ENCODE measurements around the gene USP31.

USP31 gene, protein sequence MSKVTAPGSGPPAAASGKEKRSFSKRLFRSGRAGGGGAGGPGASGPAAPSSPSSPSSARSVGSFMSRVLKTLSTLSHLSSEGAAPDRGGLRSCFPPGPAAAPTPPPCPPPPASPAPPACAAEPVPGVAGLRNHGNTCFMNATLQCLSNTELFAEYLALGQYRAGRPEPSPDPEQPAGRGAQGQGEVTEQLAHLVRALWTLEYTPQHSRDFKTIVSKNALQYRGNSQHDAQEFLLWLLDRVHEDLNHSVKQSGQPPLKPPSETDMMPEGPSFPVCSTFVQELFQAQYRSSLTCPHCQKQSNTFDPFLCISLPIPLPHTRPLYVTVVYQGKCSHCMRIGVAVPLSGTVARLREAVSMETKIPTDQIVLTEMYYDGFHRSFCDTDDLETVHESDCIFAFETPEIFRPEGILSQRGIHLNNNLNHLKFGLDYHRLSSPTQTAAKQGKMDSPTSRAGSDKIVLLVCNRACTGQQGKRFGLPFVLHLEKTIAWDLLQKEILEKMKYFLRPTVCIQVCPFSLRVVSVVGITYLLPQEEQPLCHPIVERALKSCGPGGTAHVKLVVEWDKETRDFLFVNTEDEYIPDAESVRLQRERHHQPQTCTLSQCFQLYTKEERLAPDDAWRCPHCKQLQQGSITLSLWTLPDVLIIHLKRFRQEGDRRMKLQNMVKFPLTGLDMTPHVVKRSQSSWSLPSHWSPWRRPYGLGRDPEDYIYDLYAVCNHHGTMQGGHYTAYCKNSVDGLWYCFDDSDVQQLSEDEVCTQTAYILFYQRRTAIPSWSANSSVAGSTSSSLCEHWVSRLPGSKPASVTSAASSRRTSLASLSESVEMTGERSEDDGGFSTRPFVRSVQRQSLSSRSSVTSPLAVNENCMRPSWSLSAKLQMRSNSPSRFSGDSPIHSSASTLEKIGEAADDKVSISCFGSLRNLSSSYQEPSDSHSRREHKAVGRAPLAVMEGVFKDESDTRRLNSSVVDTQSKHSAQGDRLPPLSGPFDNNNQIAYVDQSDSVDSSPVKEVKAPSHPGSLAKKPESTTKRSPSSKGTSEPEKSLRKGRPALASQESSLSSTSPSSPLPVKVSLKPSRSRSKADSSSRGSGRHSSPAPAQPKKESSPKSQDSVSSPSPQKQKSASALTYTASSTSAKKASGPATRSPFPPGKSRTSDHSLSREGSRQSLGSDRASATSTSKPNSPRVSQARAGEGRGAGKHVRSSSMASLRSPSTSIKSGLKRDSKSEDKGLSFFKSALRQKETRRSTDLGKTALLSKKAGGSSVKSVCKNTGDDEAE (N-terminal part only)

DNA sequence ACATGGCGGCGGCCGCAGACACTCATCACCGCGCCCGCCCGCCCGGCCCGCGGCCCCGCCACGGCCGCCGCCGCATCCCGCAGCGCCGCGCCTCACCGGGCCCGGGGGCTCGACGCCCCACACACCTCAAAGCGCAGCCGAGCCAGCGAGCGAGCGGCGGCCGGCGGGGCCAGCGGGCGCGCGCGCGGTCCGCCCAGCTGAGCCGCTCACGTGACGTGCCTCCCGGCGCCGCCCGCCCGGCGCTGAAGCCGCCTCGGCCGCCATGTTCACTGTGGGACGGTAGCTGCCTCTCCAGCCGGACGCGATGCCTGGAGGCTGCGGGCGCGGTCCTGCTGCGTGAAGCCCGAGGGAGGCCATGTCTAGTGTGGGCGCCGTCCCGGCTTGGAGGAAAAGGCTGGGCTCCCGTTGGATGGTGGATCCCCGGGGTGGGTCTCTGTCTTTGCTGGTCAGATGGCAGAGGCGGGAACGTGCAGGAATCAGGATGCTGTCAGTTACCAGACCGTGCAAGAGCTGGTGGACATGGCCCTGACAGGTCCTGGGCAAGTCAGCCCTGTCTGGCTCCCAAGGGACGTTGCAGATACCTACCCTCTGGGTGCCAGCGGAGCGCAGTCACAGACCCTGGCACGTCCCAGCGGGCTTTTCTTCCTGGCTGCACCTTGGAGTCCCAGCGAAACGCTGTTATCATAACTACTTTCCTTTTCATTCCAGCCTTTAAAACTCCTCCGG is at the start of gene USP31:
Gene USP31, minus strand, starts transcription at position 186 of the 726 bp plus-strand sequence. Its CDS starts 182 bp downstream, at position 4.
- no peak for FAIRE-seq

DNA sequence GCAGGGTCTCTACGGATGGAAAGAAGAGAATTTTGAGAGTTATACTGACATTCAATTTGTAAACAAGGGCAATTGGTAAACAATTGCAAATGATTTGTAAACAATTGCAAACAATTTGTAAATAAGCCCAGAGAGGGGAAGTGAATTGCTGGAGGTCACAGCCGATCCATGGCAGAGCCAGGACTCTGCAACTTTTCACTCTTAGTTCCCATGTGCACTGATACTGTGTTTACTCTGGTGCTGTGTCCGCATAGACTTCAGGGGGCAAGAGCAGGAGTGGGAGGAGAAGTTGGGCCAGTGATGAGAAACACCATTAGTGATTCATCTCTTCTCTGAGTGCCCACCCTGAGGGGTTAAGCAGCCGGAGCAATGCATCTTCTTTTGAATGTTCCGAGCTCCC is 47.3 kb upstream of the USP31 start:
- FAIRE-seq, result no peak

- no peak for FAIRE-seq
Observed at GRCh38 chr16:23195366-23195978, 46.2 kb upstream of the USP31 start.

DNA sequence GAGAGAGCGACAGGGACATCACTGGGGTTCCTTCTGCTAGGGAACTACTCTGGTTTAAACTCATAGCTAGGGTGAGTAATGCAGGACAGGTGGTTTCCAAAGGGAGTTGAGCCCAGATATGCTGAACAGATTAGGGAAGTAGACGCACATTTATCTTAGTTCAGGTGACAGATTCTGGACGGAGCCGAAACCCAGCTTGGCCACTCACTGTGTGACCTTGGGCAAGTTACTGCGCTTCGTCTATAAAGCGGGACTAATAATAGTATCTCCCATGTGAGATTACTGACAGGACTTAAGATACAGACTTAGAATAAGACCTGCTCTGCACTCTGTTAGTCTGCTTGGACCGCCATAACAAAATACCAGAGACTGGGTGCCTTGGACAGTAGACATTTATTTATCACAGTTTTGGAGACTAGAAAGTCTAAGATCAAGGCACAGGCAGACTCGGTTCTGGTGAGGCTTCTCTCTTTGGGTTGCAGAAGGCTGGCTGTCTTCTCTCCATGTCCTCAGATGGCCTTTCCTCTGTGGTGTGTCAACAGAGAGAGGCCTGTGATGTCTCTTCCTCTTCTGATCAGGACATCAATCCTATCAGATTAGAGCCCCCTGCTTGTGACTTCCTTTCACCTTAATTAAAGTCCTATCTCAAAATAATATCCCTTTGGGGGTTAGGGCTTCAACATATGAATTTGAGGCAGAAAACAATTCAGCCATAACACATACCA is 45.4 kb upstream of the USP31 start:
- no peak for FAIRE-seq

GRCh38 chr16:23188911-23189310 is 39.7 kb upstream of the USP31 start:
- no peak for FAIRE-seq

DNA sequence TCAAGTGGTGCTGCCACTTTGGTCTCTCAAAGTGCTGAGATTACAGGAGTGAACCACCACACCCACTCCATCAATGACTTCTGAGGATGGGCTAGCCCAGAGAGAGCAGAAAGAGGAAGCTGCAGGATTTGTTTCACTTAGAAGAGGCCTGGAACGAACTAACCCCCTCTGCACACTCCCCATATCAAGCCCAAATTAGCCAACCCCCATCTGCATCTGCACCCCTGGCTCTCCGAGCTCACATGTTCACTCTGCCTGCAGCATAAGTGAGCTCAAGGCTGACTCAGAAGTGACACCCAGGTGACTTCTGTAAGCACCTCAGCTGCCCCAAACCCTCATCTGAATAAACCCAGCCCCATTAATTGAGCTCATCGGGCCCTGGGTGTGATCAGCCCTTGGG is 38.1 kb upstream of the USP31 start:
- FAIRE-seq, result no peak

DNA sequence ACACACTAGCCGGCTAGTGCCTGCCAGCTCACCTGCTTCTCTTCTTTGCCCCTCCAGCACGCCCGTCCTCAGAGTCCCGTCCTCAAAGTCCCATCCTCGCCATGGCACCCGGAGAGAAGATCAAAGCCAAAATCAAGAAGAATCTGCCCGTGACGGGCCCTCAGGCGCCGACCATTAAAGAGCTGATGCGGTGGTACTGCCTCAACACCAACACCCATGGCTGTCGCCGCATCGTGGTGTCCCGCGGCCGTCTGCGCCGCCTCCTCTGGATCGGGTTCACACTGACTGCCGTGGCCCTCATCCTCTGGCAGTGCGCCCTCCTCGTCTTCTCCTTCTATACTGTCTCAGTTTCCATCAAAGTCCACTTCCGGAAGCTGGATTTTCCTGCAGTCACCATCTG is 36.9 kb upstream of the USP31 start:
- FAIRE-seq, result no peak

DNA sequence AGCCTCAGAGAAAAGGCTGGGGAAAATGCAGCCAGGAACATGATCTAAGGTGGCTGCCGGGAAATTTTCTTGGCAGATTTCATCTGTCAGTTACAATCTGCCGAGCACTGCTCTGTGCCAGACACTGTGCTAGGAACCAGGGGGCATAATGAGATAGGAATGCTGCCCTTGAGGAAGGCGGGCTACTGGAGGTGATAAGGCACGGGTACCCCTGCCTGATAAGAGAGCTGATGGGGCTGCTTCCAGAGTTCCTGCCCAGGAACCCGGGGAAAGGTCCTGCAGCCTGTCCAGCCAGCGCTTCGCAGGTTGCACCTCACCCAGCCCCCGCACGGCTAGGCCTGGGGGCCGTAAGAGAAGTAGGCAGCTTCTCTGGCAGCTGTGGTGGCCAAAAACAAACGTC is 36.4 kb upstream of the USP31 start:
- no peak for FAIRE-seq

- FAIRE-seq, result no peak
Observed at GRCh38 chr16:23183543-23183862, 34.3 kb upstream of the USP31 start.

GRCh38 chr16:23182679-23183542 is 33.7 kb upstream of the USP31 start, which contains the start of gene SCNN1G:
Gene SCNN1G (plus strand): TSS chr16:23182745. CDS start chr16:23186272, 3,527 bp downstream.
- no peak for FAIRE-seq

DNA sequence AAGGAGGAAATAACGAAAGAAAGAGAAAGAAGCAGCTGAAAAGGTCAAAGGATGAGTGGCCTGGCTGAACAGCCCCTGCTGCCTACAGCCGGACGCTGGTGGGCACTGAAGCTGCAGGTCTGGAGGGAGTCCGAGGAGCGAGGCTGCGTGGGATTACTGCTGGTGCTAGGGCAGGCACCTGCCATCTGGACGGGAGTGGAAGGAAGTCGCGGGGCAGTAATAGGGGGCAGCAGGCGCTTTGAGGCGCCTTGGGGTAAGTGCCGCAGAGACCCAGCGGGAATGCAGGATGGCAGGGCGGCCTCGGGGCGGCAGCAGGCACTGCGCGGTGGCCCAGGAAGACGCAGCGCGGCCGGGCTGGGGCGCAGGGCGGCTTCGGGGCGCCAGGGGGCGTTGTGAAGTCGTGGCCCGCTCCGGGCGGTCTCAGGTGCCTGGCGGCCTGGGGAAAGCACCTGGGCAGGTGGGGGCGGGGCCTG is 33.0 kb upstream of the USP31 start:
- no peak for FAIRE-seq

DNA sequence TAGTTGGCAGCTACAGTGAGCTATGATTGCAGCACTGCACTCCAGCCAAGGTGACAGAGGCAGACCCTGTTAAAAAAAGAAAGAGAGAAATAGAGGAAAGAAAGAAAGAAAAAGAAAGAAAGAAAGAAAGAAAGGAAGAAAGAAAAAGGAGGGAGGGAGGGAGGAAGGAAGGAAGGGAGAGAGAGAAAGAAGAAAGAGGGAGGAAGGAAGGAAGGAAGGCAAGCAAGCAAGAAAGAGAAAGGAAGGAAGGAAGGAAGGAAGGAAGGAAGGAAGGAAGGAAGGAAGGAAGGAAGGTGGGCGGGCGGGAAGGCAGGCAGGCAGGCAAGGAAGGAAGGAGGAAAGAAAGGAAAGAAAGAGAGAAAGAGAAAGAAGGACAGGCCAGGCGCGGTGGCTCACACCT is 32.3 kb upstream of the USP31 start:
- FAIRE-seq, result no peak

DNA sequence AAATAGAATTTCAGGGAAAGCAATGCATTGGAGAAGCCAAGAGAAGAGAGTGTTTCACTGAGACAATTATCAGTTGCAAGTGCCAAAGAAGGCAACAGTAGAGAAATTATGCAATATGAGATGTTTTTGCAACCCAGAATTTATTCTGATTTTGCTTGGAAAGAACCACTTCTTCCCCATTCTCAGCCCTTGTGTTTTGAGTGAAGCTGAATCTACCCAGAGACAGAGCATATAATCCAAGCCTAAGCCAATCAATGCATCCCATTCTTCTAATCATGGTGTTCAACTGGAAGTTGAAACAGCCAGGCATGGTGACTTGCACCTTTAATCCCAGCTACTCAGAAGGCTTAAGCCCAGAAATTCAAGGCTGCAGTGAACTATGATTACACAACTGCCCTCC is 26.4 kb upstream of the USP31 start:
- FAIRE-seq, result no peak

DNA sequence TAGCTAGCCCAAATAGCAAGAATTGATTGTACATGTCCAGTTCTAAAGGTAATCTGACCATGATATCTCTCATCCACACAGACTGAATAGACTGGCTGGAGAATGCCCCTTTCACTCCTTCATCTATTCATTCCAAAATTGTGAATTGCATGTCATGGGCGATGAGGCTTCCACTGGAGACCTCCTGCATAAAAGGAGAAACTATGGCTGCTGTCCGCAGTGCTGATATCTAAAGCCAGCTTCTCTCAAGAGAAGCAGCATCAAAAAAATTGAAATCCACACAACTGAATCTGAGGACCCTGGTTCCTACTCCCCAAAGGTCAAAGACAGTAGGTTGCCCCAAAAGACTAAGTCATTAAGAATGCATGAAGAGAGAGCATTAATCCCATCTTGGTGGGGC is 25.4 kb upstream of the USP31 start:
- no peak for FAIRE-seq

- no peak for FAIRE-seq
Observed at GRCh38 chr16:23172994-23173393, 23.7 kb upstream of the USP31 start.

GRCh38 chr16:23172583-23172982 is 23.3 kb upstream of the USP31 start:
- no peak for FAIRE-seq

DNA sequence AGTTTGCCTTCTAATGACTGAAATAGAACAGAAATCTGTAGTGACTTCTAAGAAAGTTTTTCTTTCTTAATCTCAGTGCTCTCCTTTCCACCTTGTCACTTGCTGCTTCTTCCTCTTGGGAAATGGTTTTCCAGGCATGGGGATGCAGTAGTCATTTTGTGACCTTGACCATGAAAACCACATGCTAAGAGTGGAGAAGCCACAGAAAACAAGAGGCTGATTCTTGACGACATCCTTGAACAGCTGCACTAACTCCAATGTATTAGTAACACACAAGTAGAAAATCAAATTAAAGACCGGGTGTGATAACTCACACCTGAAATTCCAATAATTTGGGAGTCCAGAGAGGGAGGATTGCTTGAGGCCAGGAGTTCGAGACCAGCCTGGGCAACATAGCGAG is 15.5 kb upstream of the USP31 start:
- FAIRE-seq, result no peak

- no peak for FAIRE-seq
Observed at GRCh38 chr16:23163921-23164320, 14.7 kb upstream of the USP31 start.

DNA sequence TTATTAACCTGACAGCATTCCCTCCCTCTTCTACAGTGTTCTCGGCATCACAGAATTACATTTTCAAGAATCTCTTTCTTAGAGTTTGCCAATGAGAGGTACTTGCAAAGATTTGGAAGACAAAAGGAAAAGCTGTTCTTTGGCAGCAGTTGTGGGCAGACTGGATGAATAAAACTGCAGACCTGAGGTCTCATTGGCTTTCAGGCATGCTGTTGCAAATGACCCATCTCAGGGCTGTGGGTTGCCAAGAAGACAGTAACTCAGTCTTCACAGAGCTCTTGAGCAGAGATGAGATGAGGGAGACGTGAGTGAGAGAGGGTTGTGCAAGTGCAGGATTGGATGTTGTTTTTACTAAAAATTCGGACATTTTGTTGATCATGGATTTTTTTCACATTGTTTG is 11.3 kb upstream of the USP31 start:
- no peak for FAIRE-seq

DNA sequence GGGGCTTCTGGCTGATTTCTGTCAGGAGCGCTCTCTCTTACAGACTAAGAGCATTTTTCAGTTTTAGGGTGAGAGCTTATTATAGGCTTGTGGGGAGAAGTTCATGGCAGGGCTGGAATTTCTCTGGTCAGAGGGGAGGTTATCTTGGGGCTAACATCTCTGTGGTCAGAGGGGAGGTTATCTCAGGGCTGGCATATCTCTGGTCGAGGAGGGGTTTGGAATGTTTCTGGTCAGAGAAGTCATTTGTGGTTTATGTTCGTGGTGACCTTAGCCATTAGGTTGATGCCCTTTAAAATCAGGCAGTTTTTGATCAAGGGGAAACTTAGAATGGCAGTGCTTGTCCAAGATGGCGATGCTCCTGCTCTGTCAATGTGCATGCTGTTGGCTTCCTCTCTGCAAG is 10.8 kb upstream of the USP31 start:
- FAIRE-seq, result no peak
